SK-N-SH (cell line): ENCODE data around the gene ZC3H15. TPM values are rescaled to one million over a fixed set of nuclear protein-coding genes. Genes with fewer than 3 reads are reported as not detected.

Source experiments
- CTCF ChIA-PET: fragments of 300-600, 350-600 bp; formaldehyde crosslinking; extraction: SDS; loops from one replicate; lab custom pipeline; 2021; lab: Yijun Ruan, JAX
- POLR2A ChIA-PET: fragments of 350-600 bp; sonication (Branson Sonifier 250); formaldehyde crosslinking; extraction: SDS; loops from one replicate; lab custom pipeline; 2020; ENCODE audit warnings: antibody characterized with exemption, inconsistent platforms; lab: Yijun Ruan, JAX
- DNase-seq: peaks from one replicate; pipeline ENCODE4 v3.0.0; 2012
- H2AFZ ChIP-seq: fragments of 200-600 bp; sonication (generic); 2 replicates; pipeline ENCODE4 v1.8.1; 2016; ENCODE audit warnings: antibody characterized with exemption, mild to moderate bottlenecking, low read depth
- H3F3A ChIP-seq: fragments of 200-600 bp; sonication (generic); replicated peaks from 2 replicates; pipeline ENCODE3; 2016; ENCODE audit warnings: antibody characterized with exemption, mild to moderate bottlenecking; ENCODE audit not compliant: insufficient read depth
- H3K27ac ChIP-seq, 2 experiments: fragments of 200-500 bp in 1 of 2; fragments of 200-600 bp in 1 of 2; sonication (Bioruptor generic) in 1 of 2; sonication (generic), shearing (Covaris generic) in 1 of 2; 2 replicates each; pipeline versions ENCODE4 v1.5.1 to v1.6.1; 2014 to 2016; ENCODE audit warnings: low read depth in 2 of 2, inconsistent platforms in 1 of 2, low read length in 1 of 2, mild to moderate bottlenecking in 1 of 2, mixed read lengths in 1 of 2
- H3K27me3 ChIP-seq: fragments of 200-600 bp; sonication (generic), shearing (Covaris generic); 2 replicates; pipeline ENCODE4 v1.6.1; 2016; ENCODE audit warnings: mixed run types; ENCODE audit not compliant: insufficient read depth
- H3K36me3 ChIP-seq, 2 experiments: fragments of 200-500 bp in 1 of 2; fragments of 200-600 bp in 1 of 2; sonication (Bioruptor generic) in 1 of 2; sonication (generic) in 1 of 2; replicated peaks in 1 of 2; 2 replicates each; pipeline versions ENCODE3 to v1.5.1; 2014 to 2016; ENCODE audit warnings: low read length in 1 of 2, mild to moderate bottlenecking in 1 of 2; ENCODE audit not compliant: insufficient read depth in 2 of 2, control insufficient read depth in 1 of 2
- H3K4me1 ChIP-seq, 2 experiments: fragments of 200-500 bp in 1 of 2; fragments of 200-600 bp in 1 of 2; sonication (Bioruptor generic) in 1 of 2; sonication (generic), shearing (Covaris generic) in 1 of 2; 2 replicates each; pipeline versions ENCODE4 v1.5.1 to v1.6.1; 2014 to 2016; ENCODE audit warnings: low read depth in 1 of 2, low read length in 1 of 2, mixed run types in 1 of 2; ENCODE audit not compliant: insufficient read depth in 2 of 2, control insufficient read depth in 1 of 2
- H3K4me2 ChIP-seq: fragments of 200-600 bp; sonication (generic), shearing (Covaris generic); 2 replicates; pipeline ENCODE4 v1.6.1; 2017; ENCODE audit warnings: mixed run types
- H3K4me3 ChIP-seq, 2 experiments: fragments of 200-500 bp in 1 of 2; fragments of 200-600 bp in 1 of 2; sonication (Bioruptor generic) in 1 of 2; sonication (generic), shearing (Covaris generic) in 1 of 2; 2 replicates each; pipeline versions ENCODE4 v1.5.1 to v1.8.1; 2014 to 2016; ENCODE audit warnings: low read depth in 2 of 2, inconsistent platforms in 1 of 2, low read length in 1 of 2, mild to moderate bottlenecking in 1 of 2, mixed read lengths in 1 of 2, moderate library complexity in 1 of 2
- H3K79me2 ChIP-seq: fragments of 200-600 bp; sonication (generic); 2 replicates; pipeline ENCODE4 v1.8.1; 2017; ENCODE audit warnings: mild to moderate bottlenecking; ENCODE audit not compliant: insufficient read depth
- H3K9ac ChIP-seq: fragments of 200-600 bp; sonication (generic); 2 replicates; pipeline ENCODE4 v1.6.1; 2017; ENCODE audit warnings: mixed run types
- H3K9me2 ChIP-seq: fragments of 200-600 bp; sonication (generic); 2 replicates; pipeline ENCODE4 v1.6.1; 2017; ENCODE audit warnings: mixed run types
- H3K9me3 ChIP-seq: fragments of 200-600 bp; sonication (generic); 2 replicates; pipeline ENCODE4 v1.6.1; 2017; ENCODE audit warnings: mixed run types, mild to moderate bottlenecking, moderate library complexity
- H4K20me1 ChIP-seq: fragments of 200-600 bp; sonication (generic); 2 replicates; pipeline ENCODE4 v1.6.1; 2017; ENCODE audit warnings: mild to moderate bottlenecking, mixed run types; ENCODE audit not compliant: insufficient read depth
- CHD2 ChIP-seq: fragments of 150-350 bp; IDR thresholded peaks from 2 replicates; pipeline ENCODE4 v1.6.1; 2018; ENCODE audit warnings: low read length; ENCODE audit not compliant: partially characterized antibody
- ELF1 ChIP-seq: IDR thresholded peaks from 2 replicates; pipeline ENCODE4 v1.4.0; 2012
- EP300 ChIP-seq, 2 experiments: IDR thresholded peaks; 2 replicates each; pipeline versions ENCODE4 v1.4.0 to v1.6.1; 2012; ENCODE audit warnings: borderline replicate concordance in 1 of 2, low read depth in 1 of 2, low read length in 1 of 2
- EZH2phosphoT487 ChIP-seq: fragments of 200-600 bp; sonication (generic); IDR thresholded peaks from 2 replicates; pipeline ENCODE4 v1.6.1; 2017; ENCODE audit warnings: low read depth, mixed run types, mild to moderate bottlenecking, antibody characterized with exemption, moderate library complexity, borderline replicate concordance
- FOSL2 ChIP-seq: IDR thresholded peaks from 2 replicates; pipeline ENCODE4 v1.4.0; 2012; ENCODE audit warnings: low read depth, mild to moderate bottlenecking, moderate library complexity, borderline replicate concordance
- FOXJ3 ChIP-seq: sonication (generic); formaldehyde crosslinking; IDR thresholded peaks from 2 replicates; pipeline ENCODE4 v1.5.1; 2020; ENCODE audit warnings: mild to moderate bottlenecking, missing genetic modification reagents
- GATA2 ChIP-seq: sonication (generic); formaldehyde crosslinking; IDR thresholded peaks from 2 replicates; pipeline ENCODE4 v1.5.0; 2020; ENCODE audit warnings: mild to moderate bottlenecking, missing genetic modification reagents
- JUND ChIP-seq: IDR thresholded peaks from 2 replicates; pipeline ENCODE4 v1.4.0; 2012
- MEF2A ChIP-seq: IDR thresholded peaks from 2 replicates; pipeline ENCODE4 v1.4.0; 2012; ENCODE audit warnings: low read depth, borderline replicate concordance
- NFIC ChIP-seq: IDR thresholded peaks from 2 replicates; pipeline ENCODE4 v1.4.0; 2012; ENCODE audit warnings: borderline replicate concordance
- RAD21 ChIP-seq: IDR thresholded peaks from 2 replicates; pipeline ENCODE4 v1.6.1; 2012; ENCODE audit warnings: mild to moderate bottlenecking, low read length
- RCOR1 ChIP-seq: fragments of 150-350 bp; IDR thresholded peaks from 2 replicates; pipeline ENCODE4 v1.6.1; 2017; ENCODE audit warnings: antibody characterized with exemption, low read length
- RFX5 ChIP-seq: IDR thresholded peaks from 2 replicates; pipeline ENCODE4 v1.6.1; 2012; ENCODE audit warnings: mild to moderate bottlenecking, improper control_type of control experiment, low read length
- RXRA ChIP-seq: IDR thresholded peaks from 2 replicates; pipeline ENCODE4 v1.4.0; 2012; ENCODE audit warnings: low read depth, mild to moderate bottlenecking, borderline replicate concordance
- SIN3A ChIP-seq: IDR thresholded peaks from 2 replicates; pipeline ENCODE4 v1.6.1; 2012; ENCODE audit warnings: low read depth, mild to moderate bottlenecking, low read length, moderate library complexity, borderline replicate concordance
- SMC3 ChIP-seq: IDR thresholded peaks from 2 replicates; pipeline ENCODE4 v1.6.1; 2012; ENCODE audit warnings: low read depth, low read length, improper control_type of control experiment
- TCF12 ChIP-seq: IDR thresholded peaks from 2 replicates; pipeline ENCODE4 v1.4.0; 2012
- YY1 ChIP-seq: IDR thresholded peaks from 2 replicates; pipeline ENCODE4 v1.4.0; 2012; ENCODE audit warnings: low read depth, mild to moderate bottlenecking
- WGBS: methylation state at CpG from one replicate; pipeline ENCODE4 v1.1.6; 2017; ENCODE audit warnings: low lambda C conversion rate; 5-methylcytosine and 5-hydroxymethylcytosine counted together
- polyA plus RNA-seq, 3 experiments: library from polyadenylated mRNA; depleted of rRNA; stranded (reverse); fragments of >200 nt; gene quantifications; 2 replicates each; pipeline ENCODE4 v1.2.3, GENCODE V29; 2012
- TF ChIP-seq, protein P1 (sequence below): IDR thresholded peaks from 2 replicates; pipeline ENCODE4; 2012
- TF ChIP-seq, protein P2 (sequence below): fragments of 150-350 bp; IDR thresholded peaks from 2 replicates; pipeline ENCODE4 v1.6.1; 2017; ENCODE audit warnings: antibody characterized with exemption, low read length, low read depth, borderline replicate concordance

The ZC3H15 gene
- polyA plus RNA-seq, 1 of the 3 experiments (the other 2 are of a cell fraction): 26.5 TPM

DNA sequence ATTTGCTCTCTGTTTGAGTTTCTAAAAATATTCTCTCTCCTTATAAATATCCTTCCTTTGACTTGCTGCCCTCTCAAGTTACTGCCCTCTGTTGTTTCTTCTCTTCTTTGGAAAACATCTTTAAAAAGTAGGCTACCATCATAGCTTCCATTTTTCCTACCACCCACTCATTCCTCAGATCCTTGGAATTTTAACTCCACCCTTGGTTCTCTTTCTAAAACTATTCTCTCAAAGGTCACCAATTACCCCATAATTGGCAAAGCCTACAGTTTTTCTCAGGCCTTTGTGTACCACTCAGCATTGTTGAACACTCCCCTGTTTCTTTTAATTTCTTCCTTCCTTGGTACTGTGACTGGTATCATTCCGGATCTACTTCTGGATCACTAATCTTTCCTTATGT, 60.8 kb downstream of the ZC3H15 start:
- no peak overlapping the region for H3K4me2 ChIP-seq
- no peak for DNase-seq
- H4K20me1 ChIP-seq: no peaks in the 10 kb centered on the region; the same call in 1 of the 2 replicates
- no peak overlapping the region for H3K4me3 ChIP-seq
- WGBS: 50% methylated on average over 1 of the region's 1 CpG
- CTCF ChIA-PET: no interaction called here
- no peaks in the 10 kb centered on the region for H3K36me3 ChIP-seq
- no peaks in the 10 kb centered on the region for H3K27me3 ChIP-seq
- peaks cover 28% of the 10 kb centered on the region for H3F3A ChIP-seq
- H3K9ac ChIP-seq: no peak overlapping the region
- TF ChIP-seq SMC3 (no peak), NFIC (no peak), RCOR1 (no peak), RFX5 (no peak), MEF2A (no peak), JUND (no peak), SIN3A (no peak), RAD21 (no peak), TCF12 (no peak), ELF1 (no peak), EZH2phosphoT487 (no peak), FOSL2 (no peak), RXRA (no peak), YY1 (no peak), EP300 (IDR thresholded peaks at IDR 0.05; ENCODE audit: borderline replicate concordance in 1 of 2, low read depth in 1 of 2, low read length in 1 of 2) (no peak), GATA2 (CRISPR knock-in tag) (no peak), FOXJ3 (no peak), CHD2 (no peak)
- TF ChIP-seq, protein P1, sequence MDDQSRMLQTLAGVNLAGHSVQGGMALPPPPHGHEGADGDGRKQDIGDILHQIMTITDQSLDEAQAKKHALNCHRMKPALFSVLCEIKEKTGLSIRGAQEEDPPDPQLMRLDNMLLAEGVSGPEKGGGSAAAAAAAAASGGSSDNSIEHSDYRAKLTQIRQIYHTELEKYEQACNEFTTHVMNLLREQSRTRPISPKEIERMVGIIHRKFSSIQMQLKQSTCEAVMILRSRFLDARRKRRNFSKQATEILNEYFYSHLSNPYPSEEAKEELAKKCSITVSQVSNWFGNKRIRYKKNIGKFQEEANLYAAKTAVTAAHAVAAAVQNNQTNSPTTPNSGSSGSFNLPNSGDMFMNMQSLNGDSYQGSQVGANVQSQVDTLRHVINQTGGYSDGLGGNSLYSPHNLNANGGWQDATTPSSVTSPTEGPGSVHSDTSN: no peak
- TF ChIP-seq, protein P2, sequence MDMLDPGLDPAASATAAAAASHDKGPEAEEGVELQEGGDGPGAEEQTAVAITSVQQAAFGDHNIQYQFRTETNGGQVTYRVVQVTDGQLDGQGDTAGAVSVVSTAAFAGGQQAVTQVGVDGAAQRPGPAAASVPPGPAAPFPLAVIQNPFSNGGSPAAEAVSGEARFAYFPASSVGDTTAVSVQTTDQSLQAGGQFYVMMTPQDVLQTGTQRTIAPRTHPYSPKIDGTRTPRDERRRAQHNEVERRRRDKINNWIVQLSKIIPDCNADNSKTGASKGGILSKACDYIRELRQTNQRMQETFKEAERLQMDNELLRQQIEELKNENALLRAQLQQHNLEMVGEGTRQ: no peak
- peaks cover 0 to 34% of the 10 kb centered on the region in 2 experiments; a peak in 3 of 4 replicates for H3K4me1 ChIP-seq
- no peaks in the 10 kb centered on the region for H3K9me3 ChIP-seq
- H3K9me2 ChIP-seq: no peaks in the 10 kb centered on the region
- no peak overlapping the region for H2AFZ ChIP-seq
- POLR2A ChIA-PET: no interaction called here
- H3K79me2 ChIP-seq: no peaks in the 10 kb centered on the region
- no peak overlapping the region for H3K27ac ChIP-seq
